SK-N-SH treated with all-trans-retinoic acid at 6 μM for 48 hours (cell line): ENCODE measurements around the gene ODAD2.

ENCODE experiments used
- BACH2 ChIP-seq: fragments of 250-450 bp; sonication (Bioruptor Pico); IDR thresholded peaks from 2 replicates; pipeline ENCODE4 v1.9.0; 2021; ENCODE audit warnings: mild to moderate bottlenecking, borderline replicate concordance
- GLIS3 ChIP-seq: fragments of 250-450 bp; sonication (Bioruptor Pico); IDR thresholded peaks from 2 replicates; pipeline ENCODE4 v1.5.0; 2020; ENCODE audit warnings: mild to moderate bottlenecking, moderate library complexity
- ZFP3 ChIP-seq: fragments of 250-450 bp; sonication (Bioruptor Pico); IDR thresholded peaks from 2 replicates; pipeline ENCODE4 v1.5.0; 2020; ENCODE audit warnings: mild to moderate bottlenecking, moderate library complexity
- ZFP30 ChIP-seq: fragments of 450-650 bp; formaldehyde crosslinking; IDR thresholded peaks from 2 replicates; pipeline ENCODE4 v1.5.0; 2022; ENCODE audit warnings: mild to moderate bottlenecking, moderate library complexity

DNA sequence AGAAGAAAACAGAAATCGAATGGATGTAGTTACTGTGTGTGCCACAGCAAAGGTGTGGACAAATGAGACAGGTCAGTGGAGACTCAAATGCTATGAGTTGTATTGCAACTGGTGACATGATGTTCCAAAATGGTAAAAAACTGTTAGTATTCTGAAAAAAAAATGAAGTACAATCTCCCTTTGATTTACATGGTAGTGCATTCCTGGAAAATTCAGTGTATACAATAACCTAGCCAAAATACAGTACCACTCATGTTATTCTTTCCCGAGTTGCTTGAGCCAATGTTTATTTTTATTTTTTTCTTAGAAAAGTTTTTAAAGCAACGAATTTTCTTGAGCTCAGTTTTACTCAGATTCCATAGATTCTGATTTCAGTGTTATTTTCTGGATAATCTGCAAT is 47.7 kb upstream of the ODAD2 start:
- TF ChIP-seq ZFP30 (no peak), BACH2 (CRISPR knock-in tag) (no peak), GLIS3 (no peak), ZFP3 (CRISPR knock-in tag) (no peak)
